B cell (primary cell): Measurements from ENCODE around the gene NOS3. TPM values are rescaled to one million over a fixed set of nuclear protein-coding genes. Genes with fewer than 3 reads are reported as not detected.

Experiments
- ATAC-seq: fragments of 200-7000 bp; cut with Tn5 transposase; one replicate; pipeline ENCODE4 v1.10.0; 2021; ENCODE audit warnings: low read depth, mild to moderate bottlenecking, moderate number of reproducible peaks, moderate library complexity
- CTCF ChIA-PET: fragments of 350-600 bp; sonication (Branson Sonifier 250); formaldehyde crosslinking; loops from one replicate; lab custom pipeline; 2021; ENCODE audit warnings: antibody characterized with exemption, inconsistent platforms; lab: Charles Lee
- POLR2A ChIA-PET: fragments of 350-600 bp; sonication (Branson Sonifier 250); formaldehyde crosslinking; loops from one replicate; lab custom pipeline; 2021; ENCODE audit warnings: antibody characterized with exemption; lab: Charles Lee
- DNase-seq: peaks from one replicate; pipeline ENCODE4 v3.0.0; 2013
- H2AFZ ChIP-seq: 2 replicates; pipeline ENCODE4 v1.6.1; 2012; ENCODE audit warnings: mild to moderate bottlenecking, low read depth, low read length; ENCODE audit not compliant: insufficient read depth, poor library complexity, severe bottlenecking
- H3K27ac ChIP-seq, 2 donors: 1 replicate in 1 of 2; 2 replicates in 1 of 2; pipeline ENCODE4 v1.5.1; 2012 to 2013; ENCODE audit warnings: low read length in 2 of 2, mild to moderate bottlenecking in 2 of 2, moderate library complexity in 1 of 2
- H3K27me3 ChIP-seq, 4 experiments: fragments of 200-600 bp in 1 of 4; sonication (generic) in 1 of 4; replicated peaks in 1 of 4; 1 replicate in 2 of 4; 2 replicates in 2 of 4; pipeline versions ENCODE4 v1.6.1 to v1.7.0; 2013 to 2016; ENCODE audit warnings: low read length in 3 of 4, mild to moderate bottlenecking in 2 of 4, mixed read lengths in 1 of 4, moderate library complexity in 1 of 4; ENCODE audit not compliant: insufficient read depth in 4 of 4, control insufficient read depth in 3 of 4; ENCODE audit errors: control extremely low read depth in 1 of 4
- H3K36me3 ChIP-seq, 2 experiments: replicated peaks in 1 of 2; 1 replicate in 1 of 2; 2 replicates in 1 of 2; pipeline versions ENCODE4 v1.6.1 to v1.7.1; 2013; ENCODE audit warnings: low read length in 1 of 2; ENCODE audit not compliant: insufficient read depth in 2 of 2, control insufficient read depth in 1 of 2; ENCODE audit errors: control extremely low read depth in 1 of 2, extremely low read depth in 1 of 2
- H3K4me1 ChIP-seq, 2 donors: fragments of 200-600 bp in 1 of 2; sonication (generic) in 1 of 2; 1 replicate in 1 of 2; 2 replicates in 1 of 2; pipeline versions ENCODE4 v1.5.1 to v1.6.1; 2013 to 2017; ENCODE audit warnings: low read length in 2 of 2; ENCODE audit not compliant: control insufficient read depth in 2 of 2, insufficient read depth in 2 of 2
- H3K4me2 ChIP-seq: replicated peaks from 2 replicates; pipeline ENCODE3; 2012; ENCODE audit warnings: mild to moderate bottlenecking, low read depth, low read length; ENCODE audit not compliant: poor library complexity, severe bottlenecking
- H3K4me3 ChIP-seq, 5 experiments: fragments of 200-600 bp in 1 of 5; sonication (generic) in 1 of 5; 1 replicate in 3 of 5; 2 replicates in 2 of 5; pipeline versions ENCODE4 v1.5.1 to v1.7.0; 2011 to 2016; ENCODE audit warnings: low read length in 4 of 5, mild to moderate bottlenecking in 4 of 5, low read depth in 2 of 5, control low read depth in 1 of 5, moderate library complexity in 1 of 5; ENCODE audit not compliant: insufficient read depth in 1 of 5; ENCODE audit errors: control extremely low read depth in 1 of 5, extremely low read depth in 1 of 5
- H3K79me2 ChIP-seq: fragments of 200-600 bp; sonication (generic); one replicate; pipeline ENCODE4 v1.6.0; 2016; ENCODE audit warnings: low read length; ENCODE audit not compliant: control insufficient read depth, insufficient read depth
- H3K9ac ChIP-seq: fragments of 200-600 bp; sonication (generic); 2 replicates; pipeline ENCODE4 v1.6.1; 2017; ENCODE audit warnings: mild to moderate bottlenecking, low read length, moderate library complexity
- H3K9me3 ChIP-seq, 3 donors: one replicate each; pipeline versions ENCODE4 v1.6.1 to v1.7.1; 2013; ENCODE audit warnings: low read length in 2 of 3; ENCODE audit not compliant: control insufficient read depth in 2 of 3, insufficient read depth in 1 of 3; ENCODE audit errors: control extremely low read depth in 1 of 3
- H4K20me1 ChIP-seq: 2 replicates; pipeline ENCODE4 v1.6.0; 2012; ENCODE audit warnings: mild to moderate bottlenecking, low read length; ENCODE audit not compliant: insufficient read depth, control insufficient read depth, poor library complexity, severe bottlenecking
- H3K27ac Mint-ChIP-seq: one replicate; pipeline ENCODE4 v1.8.0; 2021; ENCODE audit warnings: mixed read lengths
- H3K27me3 Mint-ChIP-seq: one replicate; pipeline ENCODE4 v1.8.0; 2021; ENCODE audit warnings: mixed read lengths
- H3K4me1 Mint-ChIP-seq: one replicate; pipeline ENCODE4 v1.8.0; 2021; ENCODE audit warnings: mixed read lengths
- H3K4me3 Mint-ChIP-seq: one replicate; pipeline ENCODE4 v1.8.0; 2021; ENCODE audit warnings: mixed read lengths
- H3K9me3 Mint-ChIP-seq: one replicate; pipeline ENCODE4 v1.8.0; 2022; ENCODE audit warnings: mixed read lengths; ENCODE audit not compliant: insufficient read depth
- CTCF ChIP-seq: fragments of 200-600 bp; IDR thresholded peaks from one replicate; pipeline ENCODE4 v1.8.0; 2022; ENCODE audit warnings: antibody characterized with exemption, mild to moderate bottlenecking
- EZH2 ChIP-seq: IDR thresholded peaks from 2 replicates; pipeline ENCODE4 v1.6.1; 2012; ENCODE audit warnings: borderline replicate concordance, low read depth, mild to moderate bottlenecking, moderate library complexity, low read length; ENCODE audit not compliant: insufficient read depth, poor library complexity, severe bottlenecking
- WGBS: methylation state at CpG from one replicate; pipeline ENCODE4 v1.1.5; 2013; ENCODE audit warnings: missing lambda C conversion rate; ENCODE audit not compliant: insufficient coverage; 5-methylcytosine and 5-hydroxymethylcytosine counted together
- intact Hi-C: fragments of 100-400 bp; cut with micrococcal nuclease; formaldehyde crosslinking; loops from one replicate; pipeline ENCODE4 v1.10.0; 2022
- polyA plus RNA-seq: library from polyadenylated mRNA; depleted of rRNA; stranded (reverse); fragments of >200 nt; gene quantifications from 2 replicates; pipeline ENCODE4 v1.2.3, GENCODE V29; 2012
- total RNA-seq, 2 donors: library from RNA; stranded (reverse); fragments of 120-200 nt in 1 of 2; gene quantifications; 1 replicate in 1 of 2; 2 replicates in 1 of 2; pipeline versions ENCODE4 v1.2.3 to v1.2.4, GENCODE V29; 2013 to 2022

The NOS3 gene
- total and polyA plus RNA-seq, 2 donors (not counting 1 experiment from before 2014, with no cell fraction given) = 0.39 to 0.54 TPM

GRCh38 chr7:151061213-151062110 lies 70.6 kb downstream of the NOS3 start:
- no peak overlapping the region for H3K27ac ChIP-seq
- H3K4me1 ChIP-seq = peaks cover 23 to 40% of the 10 kb centered on the region in 2 donors
- peaks cover 0 to 17% of the 10 kb centered on the region in 2 experiments for H3K36me3 ChIP-seq
- no peak overlapping the region for H3K27ac Mint-ChIP-seq
- ChIA-PET CTCF (interaction anchor here (1.2 to 2.2 kb wide), 3 partner anchors 23 to 51 kb away, joined by 3 to 4 read pairs (median 4); no protein-coding TSS in a partner anchor), POLR2A (interaction anchor here (0.7 kb wide), 1 partner anchor 105 kb away, joined by 3 read pairs; no protein-coding TSS in a partner anchor)
- H3K4me2 ChIP-seq = peak overlapping the region; percentile 100
- no peaks in the 10 kb centered on the region for H3K9me3 ChIP-seq
- WGBS = 89% methylated on average over 31 of the region's 33 CpGs
- H3K27me3 Mint-ChIP-seq = no peaks in the 10 kb centered on the region
- H3K79me2 ChIP-seq = peaks cover 37% of the 10 kb centered on the region
- H3K4me3 Mint-ChIP-seq = peak overlapping the region; percentile 57
- H4K20me1 ChIP-seq = peaks cover 32% of the 10 kb centered on the region
- H3K9me3 Mint-ChIP-seq = no peaks in the 10 kb centered on the region
- TF ChIP-seq CTCF (no peak), EZH2 (no peak)
- no peaks in the 10 kb centered on the region for H3K27me3 ChIP-seq
- H3K4me1 Mint-ChIP-seq = peaks cover 36% of the 10 kb centered on the region
- no peak overlapping the region for H2AFZ ChIP-seq
- no peak overlapping the region for H3K9ac ChIP-seq
- intact Hi-C loops = no loop called here
- ATAC-seq = no peak
- no peak for DNase-seq
- no peak overlapping the region for H3K4me3 ChIP-seq

- 99% methylated on average over 8 of the region's 11 CpGs for WGBS
- Mint-ChIP-seq H3K4me1 (peaks cover 35% of the 10 kb centered on the region), H3K27ac (no peak overlapping the region), H3K9me3 (no peaks in the 10 kb centered on the region), H3K4me3 (peak overlapping the region; percentile 57), H3K27me3 (no peaks in the 10 kb centered on the region)
- no peak overlapping the region for H3K27ac ChIP-seq
- H3K4me1 ChIP-seq = peaks cover 20 to 35% of the 10 kb centered on the region in 2 donors
- no peak for DNase-seq
- no peaks in the 10 kb centered on the region for H3K9me3 ChIP-seq
- ChIA-PET POLR2A (no interaction called here), CTCF (no interaction called here)
- H3K27me3 ChIP-seq = no peaks in the 10 kb centered on the region
- intact Hi-C loops = no loop called here
- H4K20me1 ChIP-seq = peaks cover 32% of the 10 kb centered on the region
- H3K4me2 ChIP-seq = no peak overlapping the region
- H3K79me2 ChIP-seq = peaks cover 36% of the 10 kb centered on the region
- ATAC-seq = no peak
- H3K9ac ChIP-seq = no peak overlapping the region
- peaks cover 0 to 17% of the 10 kb centered on the region in 2 experiments for H3K36me3 ChIP-seq
- TF ChIP-seq EZH2 (no peak), CTCF (no peak)
- H3K4me3 ChIP-seq = no peak overlapping the region
- H2AFZ ChIP-seq = no peak overlapping the region
These were observed 71.2 kb downstream of the NOS3 start for GRCh38 chr7:151062111-151062398.
